PC-3 (cell line): Measurements from ENCODE around the gene TGOLN2. TPM values are rescaled to one million over a fixed set of nuclear protein-coding genes. Genes with fewer than 3 reads are reported as not detected.
"Not testable (repeated sequence)": the region's sequence is repeated elsewhere in the genome, so short reads cannot be mapped to it uniquely, and the experiment has no call there.

Experiments used
- ATAC-seq: fragments of 200-7000 bp; cut with Tn5 transposase; 2 replicates; pipeline ENCODE4 v1.9.1; 2020; ENCODE audit warnings: mild to moderate bottlenecking, moderate library complexity
- BruUV-seq: library from RNA; stranded (reverse); fragments of 400-500 nt; replicated peaks from 2 replicates; lab custom pipeline; 2021; lab: Mats Ljungman, UMichigan
- CTCF ChIA-PET: fragments of 300-600 bp; sonication (Branson Sonifier 250); formaldehyde crosslinking; loops from one replicate; lab custom pipeline; 2022; ENCODE audit warnings: antibody characterized with exemption; lab: Charles Lee
- POLR2A ChIA-PET: fragments of 300-600 bp; sonication (Branson Sonifier 250); formaldehyde crosslinking; loops from one replicate; lab custom pipeline; 2022; ENCODE audit warnings: antibody characterized with exemption; ENCODE audit not compliant: unreplicated experiment; lab: Charles Lee
- DNase-seq: peaks from one replicate; pipeline ENCODE4 v3.0.0-alpha.2; 2015
- H2AFZ ChIP-seq: fragments of 300-600 bp; sonication (generic); 2 replicates; pipeline ENCODE4 v1.6.0; 2016; ENCODE audit warnings: antibody characterized with exemption, low read length
- H3F3A ChIP-seq: fragments of 300-600 bp; sonication (generic); one replicate; pipeline ENCODE4 v1.6.0; 2017; ENCODE audit warnings: antibody characterized with exemption, low read length, control low read depth, mild to moderate bottlenecking; ENCODE audit not compliant: unreplicated experiment
- H3K27ac ChIP-seq: fragments of 300-600 bp; sonication (generic); 2 replicates; pipeline ENCODE4 v1.5.1; 2016; ENCODE audit warnings: mild to moderate bottlenecking, low read length
- H3K27me3 ChIP-seq: fragments of 300-600 bp; sonication (generic); 2 replicates; pipeline ENCODE4 v1.6.1; 2016; ENCODE audit warnings: low read length, mixed read lengths
- H3K36me3 ChIP-seq: fragments of 300-600 bp; sonication (generic); 2 replicates; pipeline ENCODE4 v1.6.1; 2016; ENCODE audit warnings: low read depth, mixed run types, low read length, mixed read lengths
- H3K4me1 ChIP-seq: fragments of 300-600 bp; sonication (generic); 2 replicates; pipeline ENCODE4 v1.5.1; 2016; ENCODE audit warnings: low read length; ENCODE audit not compliant: insufficient read depth
- H3K4me2 ChIP-seq: fragments of 300-600 bp; sonication (generic); 2 replicates; pipeline ENCODE4 v1.6.0; 2016; ENCODE audit warnings: low read length
- H3K4me3 ChIP-seq: fragments of 300-600 bp; sonication (generic); 2 replicates; pipeline ENCODE4 v1.5.1; 2016; ENCODE audit warnings: mild to moderate bottlenecking, low read length, mixed read lengths
- H3K79me2 ChIP-seq: fragments of 300-600 bp; sonication (generic); 2 replicates; pipeline ENCODE4 v1.6.1; 2017; ENCODE audit warnings: low read length, mixed read lengths
- H3K9ac ChIP-seq: fragments of 300-600 bp; sonication (generic); 2 replicates; pipeline ENCODE4 v1.6.0; 2016; ENCODE audit warnings: mild to moderate bottlenecking, low read length
- H3K9me2 ChIP-seq: fragments of 300-600 bp; sonication (generic); replicated peaks from 2 replicates; pipeline ENCODE4 v1.6.1; 2016; ENCODE audit warnings: mixed run types, low read length, mixed read lengths
- H3K9me3 ChIP-seq: fragments of 300-600 bp; sonication (generic); 2 replicates; pipeline ENCODE4 v1.6.1; 2016; ENCODE audit warnings: low read length, mixed read lengths
- H4K20me1 ChIP-seq: fragments of 300-600 bp; sonication (generic); 2 replicates; pipeline ENCODE4 v1.6.1; 2016; ENCODE audit warnings: low read length, mixed read lengths
- EZH2 ChIP-seq: fragments of 300-600 bp; sonication (generic); IDR thresholded peaks from one replicate; pipeline ENCODE4 v1.6.1; 2017; ENCODE audit warnings: antibody characterized with exemption, mild to moderate bottlenecking, low read length; ENCODE audit not compliant: unreplicated experiment
- EZH2phosphoT487 ChIP-seq: fragments of 300-600 bp; sonication (generic); IDR thresholded peaks from 2 replicates; pipeline ENCODE4 v1.6.1; 2018; ENCODE audit warnings: mild to moderate bottlenecking, antibody characterized with exemption, low read length, borderline replicate concordance
- intact Hi-C: fragments of 100-400 bp; cut with micrococcal nuclease; formaldehyde crosslinking; loops from 2 replicates; pipeline ENCODE4 v1.9.0; 2023
- total RNA-seq: library from RNA; depleted of rRNA; stranded (reverse); fragments of >200 nt; gene quantifications from 2 replicates; pipeline ENCODE4 v1.2.3, GENCODE V29; 2014
- TF ChIP-seq, protein P1 (sequence below): fragments of 300-600 bp; sonication (generic); conservative IDR thresholded peaks from 2 replicates; pipeline ENCODE4 v1.5.1; 2017; ENCODE audit warnings: antibody characterized with exemption, low read depth, mild to moderate bottlenecking, low read length

Gene TGOLN2
- total RNA-seq, 1 experiment from 2014 or later, result 48.9 TPM

DNA sequence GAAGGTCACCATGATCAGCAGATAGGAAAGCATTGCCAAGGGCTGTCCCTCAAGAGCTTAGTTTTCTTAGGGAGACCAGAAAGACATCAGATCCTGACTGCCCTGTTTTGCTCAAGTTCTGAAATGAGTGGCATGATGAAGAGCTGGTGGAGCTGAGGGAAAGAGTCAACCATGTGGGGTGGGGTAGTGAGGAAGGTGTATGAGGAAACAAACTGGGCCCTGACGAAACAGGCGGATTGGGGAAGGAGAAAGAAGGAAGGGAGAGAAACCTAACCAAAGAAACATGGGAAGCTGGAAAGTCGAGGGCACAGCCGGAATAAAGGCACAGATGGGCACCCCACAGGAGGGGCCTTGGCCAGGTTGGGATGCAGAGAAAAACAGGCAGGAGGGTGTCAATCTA is 8.0 kb downstream of the TGOLN2 start:
- Histone ChIP-seq H2AFZ (no peak overlapping the region), H3K4me2 (no peak overlapping the region), H4K20me1 (peaks cover 2% of the 10 kb centered on the region), H3K4me1 (peaks cover 12% of the 10 kb centered on the region), H3K9me3 (no peaks in the 10 kb centered on the region), H3K36me3 (peaks cover 50% of the 10 kb centered on the region), H3F3A (no peaks in the 10 kb centered on the region), H3K79me2 (peaks cover 63% of the 10 kb centered on the region), H3K9ac (no peak overlapping the region), H3K27ac (no peak overlapping the region), H3K4me3 (no peak overlapping the region), H3K9me2 (no peaks in the 10 kb centered on the region), H3K27me3 (no peaks in the 10 kb centered on the region)
- BruUV-seq, result no TSS peak
- TF ChIP-seq, protein P1, sequence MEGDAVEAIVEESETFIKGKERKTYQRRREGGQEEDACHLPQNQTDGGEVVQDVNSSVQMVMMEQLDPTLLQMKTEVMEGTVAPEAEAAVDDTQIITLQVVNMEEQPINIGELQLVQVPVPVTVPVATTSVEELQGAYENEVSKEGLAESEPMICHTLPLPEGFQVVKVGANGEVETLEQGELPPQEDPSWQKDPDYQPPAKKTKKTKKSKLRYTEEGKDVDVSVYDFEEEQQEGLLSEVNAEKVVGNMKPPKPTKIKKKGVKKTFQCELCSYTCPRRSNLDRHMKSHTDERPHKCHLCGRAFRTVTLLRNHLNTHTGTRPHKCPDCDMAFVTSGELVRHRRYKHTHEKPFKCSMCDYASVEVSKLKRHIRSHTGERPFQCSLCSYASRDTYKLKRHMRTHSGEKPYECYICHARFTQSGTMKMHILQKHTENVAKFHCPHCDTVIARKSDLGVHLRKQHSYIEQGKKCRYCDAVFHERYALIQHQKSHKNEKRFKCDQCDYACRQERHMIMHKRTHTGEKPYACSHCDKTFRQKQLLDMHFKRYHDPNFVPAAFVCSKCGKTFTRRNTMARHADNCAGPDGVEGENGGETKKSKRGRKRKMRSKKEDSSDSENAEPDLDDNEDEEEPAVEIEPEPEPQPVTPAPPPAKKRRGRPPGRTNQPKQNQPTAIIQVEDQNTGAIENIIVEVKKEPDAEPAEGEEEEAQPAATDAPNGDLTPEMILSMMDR, result no peak
- TF ChIP-seq EZH2phosphoT487, result no peak
- ChIA-PET POLR2A (interaction anchor here (0.6 kb wide), 1 partner anchor 219 kb away, joined by 3 read pairs; no protein-coding TSS in a partner anchor), CTCF (no interaction called here)
- DNase-seq (no peak), ATAC-seq (no peak)
- intact Hi-C loops, result no loop called here

DNA sequence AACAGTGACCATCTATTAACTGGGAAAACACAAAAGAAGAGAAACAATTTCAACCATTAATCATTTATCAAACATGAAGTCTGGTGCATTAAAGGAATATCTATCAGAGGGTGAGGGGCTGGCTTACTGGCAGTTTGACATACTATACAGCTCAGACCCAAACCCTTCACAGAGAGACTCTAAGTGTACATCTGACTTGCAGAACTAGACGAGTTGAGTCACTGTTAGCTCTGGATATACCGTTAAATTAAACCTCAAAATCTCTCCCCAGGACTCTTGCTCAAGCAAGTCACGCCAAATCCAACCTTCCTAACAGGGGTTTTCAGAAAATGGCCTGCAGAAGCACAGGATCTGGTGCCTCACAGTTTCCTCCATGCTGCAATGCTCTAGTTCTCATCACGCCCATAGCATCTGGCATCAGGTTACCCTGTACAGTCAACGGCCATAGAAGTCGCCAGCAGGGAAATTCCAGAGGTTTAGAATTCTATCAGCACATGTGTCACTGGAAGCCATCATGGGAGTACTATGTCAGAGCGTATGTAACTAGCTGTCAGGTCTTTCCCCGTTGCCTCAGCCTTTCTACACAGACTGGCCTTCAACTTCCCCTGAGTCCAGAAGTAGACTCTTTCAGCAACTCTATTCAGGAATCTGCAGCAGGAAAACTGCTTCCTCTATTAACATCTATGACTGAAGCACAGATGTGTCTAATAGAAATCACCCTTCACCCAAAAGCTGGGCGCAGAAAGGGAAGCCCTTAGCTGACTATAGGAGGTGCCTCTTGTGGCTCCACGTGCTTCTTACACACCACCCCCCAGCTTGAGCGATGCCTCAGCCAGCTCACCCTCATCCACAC is 9.3 kb downstream of the TGOLN2 start:
- DNase-seq (peak; percentile 35), ATAC-seq (peak; percentile 79)
- Histone ChIP-seq H3K9me3 (no peaks in the 10 kb centered on the region), H4K20me1 (no peaks in the 10 kb centered on the region), H3K9me2 (no peaks in the 10 kb centered on the region), H3K4me2 (no peak overlapping the region), H3K79me2 (peaks cover 50% of the 10 kb centered on the region), H3K9ac (no peak overlapping the region), H2AFZ (no peak overlapping the region), H3K36me3 (peaks cover 39% of the 10 kb centered on the region), H3K4me1 (peaks cover 8% of the 10 kb centered on the region; the same call in 1 of the 2 replicates), H3K27ac (peak overlapping the region; percentile 41), H3F3A (no peaks in the 10 kb centered on the region), H3K4me3 (no peak overlapping the region), H3K27me3 (no peaks in the 10 kb centered on the region)
- ChIA-PET CTCF (no interaction called here), POLR2A (no interaction called here)
- TF ChIP-seq EZH2 (no peak), EZH2phosphoT487 (no peak)
- TF ChIP-seq, protein P1, result no peak
- TSS peak; percentile 0 for BruUV-seq
- intact Hi-C loops, result no loop called here

DNA sequence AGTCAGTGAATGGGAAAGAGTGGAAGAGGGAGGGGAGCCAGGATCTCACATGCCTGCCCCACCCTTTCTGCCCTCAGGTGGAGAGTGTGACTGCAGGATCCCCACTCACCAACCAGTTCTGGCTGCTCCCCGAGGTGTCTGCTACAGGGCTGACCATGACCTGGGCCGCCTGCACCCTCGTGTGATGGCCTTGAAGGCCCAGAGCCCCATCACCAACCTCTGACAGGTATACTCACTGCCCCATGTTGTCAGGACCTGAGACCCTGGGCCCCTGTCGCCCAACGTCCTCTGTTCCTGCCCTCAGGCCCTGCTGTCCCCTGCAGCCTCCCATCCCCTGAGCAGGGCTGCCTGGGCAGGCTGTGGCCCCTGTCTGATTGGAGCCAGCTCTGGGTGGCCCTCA is 11.9 kb downstream of the TGOLN2 start:
- POLR2A ChIA-PET, H3F3A ChIP-seq, intact Hi-C loops, H3K9me2 ChIP-seq, H3K4me2 ChIP-seq, H2AFZ ChIP-seq, CTCF ChIA-PET, H3K9me3 ChIP-seq, H3K9ac ChIP-seq, BruUV-seq, H3K4me3 ChIP-seq, DNase-seq, H3K27me3 ChIP-seq, H3K27ac ChIP-seq, ATAC-seq, H4K20me1 ChIP-seq: not testable (repeated sequence)
- Histone ChIP-seq H3K36me3 (peaks cover 16% of the 10 kb centered on the region), H3K4me1 (peaks cover 19% of the 10 kb centered on the region), H3K79me2 (peaks cover 25% of the 10 kb centered on the region)
